B cell (primary cell): ENCODE data around the gene CDK10. TPM values are rescaled to one million over a fixed set of nuclear protein-coding genes. Genes with fewer than 3 reads are reported as not detected.

ENCODE experiments used
- ATAC-seq: fragments of 200-7000 bp; cut with Tn5 transposase; one replicate; pipeline ENCODE4 v1.10.0; 2021; ENCODE audit warnings: low read depth, mild to moderate bottlenecking, moderate number of reproducible peaks, moderate library complexity
- CTCF ChIA-PET: fragments of 350-600 bp; sonication (Branson Sonifier 250); formaldehyde crosslinking; loops from one replicate; lab custom pipeline; 2021; ENCODE audit warnings: antibody characterized with exemption, inconsistent platforms; lab: Charles Lee
- POLR2A ChIA-PET: fragments of 350-600 bp; sonication (Branson Sonifier 250); formaldehyde crosslinking; loops from one replicate; lab custom pipeline; 2021; ENCODE audit warnings: antibody characterized with exemption; lab: Charles Lee
- DNase-seq: peaks from one replicate; pipeline ENCODE4 v3.0.0; 2013
- H2AFZ ChIP-seq: 2 replicates; pipeline ENCODE4 v1.6.1; 2012; ENCODE audit warnings: mild to moderate bottlenecking, low read depth, low read length; ENCODE audit not compliant: insufficient read depth, poor library complexity, severe bottlenecking
- H3K27ac ChIP-seq, 2 donors: 1 replicate in 1 of 2; 2 replicates in 1 of 2; pipeline ENCODE4 v1.5.1; 2012 to 2013; ENCODE audit warnings: low read length in 2 of 2, mild to moderate bottlenecking in 2 of 2, moderate library complexity in 1 of 2
- H3K27me3 ChIP-seq, 4 experiments: fragments of 200-600 bp in 1 of 4; sonication (generic) in 1 of 4; replicated peaks in 1 of 4; 1 replicate in 2 of 4; 2 replicates in 2 of 4; pipeline versions ENCODE4 v1.6.1 to v1.7.0; 2013 to 2016; ENCODE audit warnings: low read length in 3 of 4, mild to moderate bottlenecking in 2 of 4, mixed read lengths in 1 of 4, moderate library complexity in 1 of 4; ENCODE audit not compliant: insufficient read depth in 4 of 4, control insufficient read depth in 3 of 4; ENCODE audit errors: control extremely low read depth in 1 of 4
- H3K36me3 ChIP-seq, 2 experiments: replicated peaks in 1 of 2; 1 replicate in 1 of 2; 2 replicates in 1 of 2; pipeline versions ENCODE4 v1.6.1 to v1.7.1; 2013; ENCODE audit warnings: low read length in 1 of 2; ENCODE audit not compliant: insufficient read depth in 2 of 2, control insufficient read depth in 1 of 2; ENCODE audit errors: control extremely low read depth in 1 of 2, extremely low read depth in 1 of 2
- H3K4me1 ChIP-seq, 2 donors: fragments of 200-600 bp in 1 of 2; sonication (generic) in 1 of 2; 1 replicate in 1 of 2; 2 replicates in 1 of 2; pipeline versions ENCODE4 v1.5.1 to v1.6.1; 2013 to 2017; ENCODE audit warnings: low read length in 2 of 2; ENCODE audit not compliant: control insufficient read depth in 2 of 2, insufficient read depth in 2 of 2
- H3K4me2 ChIP-seq: replicated peaks from 2 replicates; pipeline ENCODE3; 2012; ENCODE audit warnings: mild to moderate bottlenecking, low read depth, low read length; ENCODE audit not compliant: poor library complexity, severe bottlenecking
- H3K4me3 ChIP-seq, 5 experiments: fragments of 200-600 bp in 1 of 5; sonication (generic) in 1 of 5; 1 replicate in 3 of 5; 2 replicates in 2 of 5; pipeline versions ENCODE4 v1.5.1 to v1.7.0; 2011 to 2016; ENCODE audit warnings: low read length in 4 of 5, mild to moderate bottlenecking in 4 of 5, low read depth in 2 of 5, control low read depth in 1 of 5, moderate library complexity in 1 of 5; ENCODE audit not compliant: insufficient read depth in 1 of 5; ENCODE audit errors: control extremely low read depth in 1 of 5, extremely low read depth in 1 of 5
- H3K79me2 ChIP-seq: fragments of 200-600 bp; sonication (generic); one replicate; pipeline ENCODE4 v1.6.0; 2016; ENCODE audit warnings: low read length; ENCODE audit not compliant: control insufficient read depth, insufficient read depth
- H3K9ac ChIP-seq: fragments of 200-600 bp; sonication (generic); 2 replicates; pipeline ENCODE4 v1.6.1; 2017; ENCODE audit warnings: mild to moderate bottlenecking, low read length, moderate library complexity
- H3K9me3 ChIP-seq, 3 donors: one replicate each; pipeline versions ENCODE4 v1.6.1 to v1.7.1; 2013; ENCODE audit warnings: low read length in 2 of 3; ENCODE audit not compliant: control insufficient read depth in 2 of 3, insufficient read depth in 1 of 3; ENCODE audit errors: control extremely low read depth in 1 of 3
- H4K20me1 ChIP-seq: 2 replicates; pipeline ENCODE4 v1.6.0; 2012; ENCODE audit warnings: mild to moderate bottlenecking, low read length; ENCODE audit not compliant: insufficient read depth, control insufficient read depth, poor library complexity, severe bottlenecking
- H3K27ac Mint-ChIP-seq: one replicate; pipeline ENCODE4 v1.8.0; 2021; ENCODE audit warnings: mixed read lengths
- H3K27me3 Mint-ChIP-seq: one replicate; pipeline ENCODE4 v1.8.0; 2021; ENCODE audit warnings: mixed read lengths
- H3K4me1 Mint-ChIP-seq: one replicate; pipeline ENCODE4 v1.8.0; 2021; ENCODE audit warnings: mixed read lengths
- H3K4me3 Mint-ChIP-seq: one replicate; pipeline ENCODE4 v1.8.0; 2021; ENCODE audit warnings: mixed read lengths
- H3K9me3 Mint-ChIP-seq: one replicate; pipeline ENCODE4 v1.8.0; 2022; ENCODE audit warnings: mixed read lengths; ENCODE audit not compliant: insufficient read depth
- CTCF ChIP-seq: fragments of 200-600 bp; IDR thresholded peaks from one replicate; pipeline ENCODE4 v1.8.0; 2022; ENCODE audit warnings: antibody characterized with exemption, mild to moderate bottlenecking
- EZH2 ChIP-seq: IDR thresholded peaks from 2 replicates; pipeline ENCODE4 v1.6.1; 2012; ENCODE audit warnings: borderline replicate concordance, low read depth, mild to moderate bottlenecking, moderate library complexity, low read length; ENCODE audit not compliant: insufficient read depth, poor library complexity, severe bottlenecking
- WGBS: methylation state at CpG from one replicate; pipeline ENCODE4 v1.1.5; 2013; ENCODE audit warnings: missing lambda C conversion rate; ENCODE audit not compliant: insufficient coverage; 5-methylcytosine and 5-hydroxymethylcytosine counted together
- intact Hi-C: fragments of 100-400 bp; cut with micrococcal nuclease; formaldehyde crosslinking; loops from one replicate; pipeline ENCODE4 v1.10.0; 2022
- polyA plus RNA-seq: library from polyadenylated mRNA; depleted of rRNA; stranded (reverse); fragments of >200 nt; gene quantifications from 2 replicates; pipeline ENCODE4 v1.2.3, GENCODE V29; 2012
- total RNA-seq, 2 donors: library from RNA; stranded (reverse); fragments of 120-200 nt in 1 of 2; gene quantifications; 1 replicate in 1 of 2; 2 replicates in 1 of 2; pipeline versions ENCODE4 v1.2.3 to v1.2.4, GENCODE V29; 2013 to 2022

The CDK10 gene
- total and polyA plus RNA-seq, 2 donors (not counting 1 experiment from before 2014, with no cell fraction given), result 114 to 145 TPM

- peaks cover 6% of the 10 kb centered on the region for H3K4me1 Mint-ChIP-seq
- no peak overlapping the region for H3K9ac ChIP-seq
- no peak overlapping the region for H3K27ac Mint-ChIP-seq
- no peaks in the 10 kb centered on the region for H4K20me1 ChIP-seq
- ATAC-seq (no peak), DNase-seq (peak; percentile 43)
- no peak overlapping the region for H3K4me3 Mint-ChIP-seq
- H2AFZ ChIP-seq, result no peak overlapping the region
- no peaks in the 10 kb centered on the region for H3K9me3 Mint-ChIP-seq
- no peaks in the 10 kb centered on the region for H3K9me3 ChIP-seq
- ChIA-PET POLR2A (no interaction called here), CTCF (interaction anchor here (0.8 to 1.1 kb wide), 2 partner anchors 11 to 149 kb away, joined by 3 read pairs; no protein-coding TSS in a partner anchor)
- intact Hi-C loops, result loop anchor here (1.0 kb wide), 2 partner anchors 9 to 10 kb away; partner anchors contain the start of gene ZNF276
- 94% methylated on average over 57 of the region's 63 CpGs for WGBS
- H3K79me2 ChIP-seq, result no peaks in the 10 kb centered on the region
- H3K27me3 ChIP-seq, result no peaks in the 10 kb centered on the region
- H3K27ac ChIP-seq, result no peak overlapping the region
- peak overlapping the region; percentile 99 for H3K4me2 ChIP-seq
- H3K36me3 ChIP-seq, result no peaks in the 10 kb centered on the region
- no peak for TF ChIP-seq EZH2
- TF ChIP-seq CTCF, result no peak
- H3K4me3 ChIP-seq, result no peak overlapping the region
- H3K27me3 Mint-ChIP-seq, result no peaks in the 10 kb centered on the region
- H3K4me1 ChIP-seq, result peaks cover 12 to 16% of the 10 kb centered on the region in 2 donors
These were observed 24.4 kb downstream of the CDK10 start for GRCh38 chr16:89710709-89711564.
